Tibial artery (tissue), 4 donors: Measurements from ENCODE around the gene ANTXRL.
"Not testable (repeated sequence)": the region's sequence is repeated elsewhere in the genome, so short reads cannot be mapped to it uniquely, and the experiment has no call there.

Experiments used
- DNase-seq, 2 donors: peaks; one replicate each; pipeline ENCODE4 v3.0.0-alpha.2; 2019
- H3K27ac ChIP-seq, 2 donors: fragments of 200-600 bp; sonication (generic) in 1 of 2; 1 replicate in 1 of 2; 2 replicates in 1 of 2; pipeline ENCODE4 v1.5.1; 2018 to 2019; ENCODE audit warnings: mild to moderate bottlenecking in 1 of 2
- H3K27me3 ChIP-seq, 2 donors: fragments of 200-600 bp; sonication (generic) in 1 of 2; one replicate each; pipeline versions ENCODE4 v1.5.1 to v1.6.0; 2016 to 2019
- H3K36me3 ChIP-seq, 3 donors: fragments of 200-600 bp; sonication (generic) in 2 of 3; one replicate each; pipeline ENCODE4 v1.5.1; 2016 to 2019; ENCODE audit warnings: mild to moderate bottlenecking in 2 of 3
- H3K4me1 ChIP-seq, 4 donors: fragments of 200-600 bp; sonication (generic) in 2 of 4; 1 replicate in 3 of 4; 2 replicates in 1 of 4; pipeline ENCODE4 v1.5.1; 2016 to 2019
- H3K4me3 ChIP-seq, 2 donors: fragments of 200-600 bp; sonication (generic) in 1 of 2; 1 replicate in 1 of 2; 2 replicates in 1 of 2; pipeline ENCODE4 v1.5.1; 2018 to 2019; ENCODE audit warnings: mild to moderate bottlenecking in 2 of 2
- H3K9me3 ChIP-seq, 3 donors: fragments of 200-600 bp; sonication (generic) in 1 of 3; one replicate each; pipeline ENCODE4 v1.5.1; 2016 to 2019
- CTCF ChIP-seq, 2 experiments: fragments of 200-600 bp in 1 of 2; fragments of 450-650 bp in 1 of 2; IDR thresholded peaks; one replicate each; pipeline ENCODE4 v1.5.1; 2017 to 2019; ENCODE audit warnings: antibody characterized with exemption in 2 of 2, mild to moderate bottlenecking in 1 of 2, moderate library complexity in 1 of 2
- intact Hi-C: fragments of 100-400 bp; cut with DNase I; formaldehyde crosslinking; loops from one replicate; pipeline ENCODE4 v1.15.0; 2023; ENCODE audit warnings: low total_unique reads

ANTXRL gene

GRCh38 chr10:46245381-46245900, 41.4 kb upstream of the ANTXRL start:
- H3K27ac ChIP-seq: no peak overlapping the region
- no peak for TF ChIP-seq CTCF (IDR thresholded peaks at IDR 0.05)
- no peaks in the 10 kb centered on the region for H3K27me3 ChIP-seq
- peak in 1 of 2 donors; percentile 32 for DNase-seq
- H3K4me3 ChIP-seq: no peak overlapping the region
- intact Hi-C loops: no loop called here
- H3K9me3 ChIP-seq: peaks cover 0 to 7% (median 0%) of the 10 kb centered on the region in 3 donors
- no peaks in the 10 kb centered on the region for H3K4me1 ChIP-seq
- H3K36me3 ChIP-seq: no peaks in the 10 kb centered on the region

GRCh38 chr10:46246400-46247180, 40.2 kb upstream of the ANTXRL start:
- H3K27me3 ChIP-seq, H3K36me3 ChIP-seq, H3K4me3 ChIP-seq, H3K27ac ChIP-seq, H3K4me1 ChIP-seq, H3K9me3 ChIP-seq, intact Hi-C loops: not testable (repeated sequence)
- DNase-seq: peak in 1 of 2 donors; percentile 38

- Histone ChIP-seq H3K36me3 (no peaks in the 10 kb centered on the region), H3K9me3 (peaks cover 0 to 7% (median 0%) of the 10 kb centered on the region in 3 donors), H3K27me3 (no peaks in the 10 kb centered on the region), H3K27ac (no peak overlapping the region), H3K4me3 (no peak overlapping the region), H3K4me1 (no peaks in the 10 kb centered on the region)
- intact Hi-C loops: no loop called here
- TF ChIP-seq CTCF (IDR thresholded peaks at IDR 0.05): no peak
- no peak for DNase-seq
These were observed 39.7 kb upstream of the ANTXRL start for GRCh38 chr10:46247181-46247475.

GRCh38 chr10:46247808-46248569, 38.8 kb upstream of the ANTXRL start:
- Histone ChIP-seq H3K4me3 (no peak overlapping the region), H3K9me3 (no peaks in the 10 kb centered on the region), H3K27ac (no peak overlapping the region), H3K36me3 (no peaks in the 10 kb centered on the region), H3K27me3 (no peaks in the 10 kb centered on the region), H3K4me1 (no peaks in the 10 kb centered on the region)
- TF ChIP-seq CTCF (IDR thresholded peaks at IDR 0.05): no peak
- intact Hi-C loops: no loop called here
- peak in 1 of 2 donors; percentile 51 for DNase-seq

- intact Hi-C loops: no loop called here
- H3K36me3 ChIP-seq: no peaks in the 10 kb centered on the region
These were observed 38.1 kb upstream of the ANTXRL start for GRCh38 chr10:46248651-46249146.

GRCh38 chr10:46249617-46250344, 37.0 kb upstream of the ANTXRL start:
- H3K9me3 ChIP-seq, H3K27me3 ChIP-seq, H3K36me3 ChIP-seq, H3K4me3 ChIP-seq, intact Hi-C loops, H3K27ac ChIP-seq, H3K4me1 ChIP-seq: not testable (repeated sequence)
- DNase-seq: peak in 1 of 2 donors; percentile 28

More at GRCh38 chr10:46248651-46249146, 38.1 kb upstream of the ANTXRL start:
- Histone ChIP-seq H3K27me3 (no peaks in the 10 kb centered on the region), H3K27ac (no peak overlapping the region), H3K4me1 (no peaks in the 10 kb centered on the region), H3K4me3 (no peak overlapping the region), H3K9me3 (no peaks in the 10 kb centered on the region)
- no peak for TF ChIP-seq CTCF (IDR thresholded peaks at IDR 0.05)
- DNase-seq: peak in 1 of 2 donors; percentile 52
